Mucosa of gallbladder (tissue), 1 donor: ENCODE results near the gene EXOC3. TPM values are rescaled to one million over a fixed set of nuclear protein-coding genes. Genes with fewer than 3 reads are reported as not detected.
"Not testable (repeated sequence)": the region's sequence is repeated elsewhere in the genome, so short reads cannot be mapped to it uniquely, and the experiment has no call there.

ENCODE experiments used
- DNase-seq: peaks from one replicate; pipeline ENCODE4 v3.0.0-alpha.2; 2020; ENCODE audit warnings: low spot score
- total RNA-seq: library from RNA; stranded (reverse); gene quantifications from one replicate; pipeline ENCODE4 v1.2.1, GENCODE V29; 2021
- donor health status: DM: no; HTN: no; CAD: no.

Gene EXOC3
- total RNA-seq, 1 donor from 2014 or later: 71.6 TPM

GRCh38 chr5:407051-407450 lies 35.9 kb upstream of the EXOC3 start:
- DNase-seq: no peak

DNA sequence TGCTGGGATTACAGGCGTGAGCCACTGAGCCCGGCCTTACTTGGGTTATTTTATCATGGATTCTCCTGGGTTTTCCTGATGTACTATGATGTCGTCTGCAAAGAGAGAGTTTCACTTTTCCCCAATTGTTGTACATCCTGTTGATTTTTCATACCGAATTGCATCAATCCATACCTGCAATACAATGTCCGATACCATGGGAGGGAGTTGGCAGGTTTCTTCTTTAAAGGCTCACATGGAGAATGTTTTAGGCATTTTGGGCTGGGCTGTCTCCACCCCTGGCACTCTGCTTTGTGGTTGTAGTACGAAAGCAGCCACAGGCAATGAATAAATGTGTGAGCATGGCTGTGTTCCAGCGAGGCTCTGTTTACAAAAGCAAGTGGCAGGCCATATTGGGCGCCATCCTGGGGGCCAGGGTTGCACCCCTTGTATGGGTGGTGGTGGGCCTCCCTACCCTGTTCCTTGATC lies 35.1 kb upstream of the EXOC3 start:
- no peak for DNase-seq

GRCh38 chr5:410911-411517 lies 32.0 kb upstream of the EXOC3 start:
- DNase-seq: no peak

DNA sequence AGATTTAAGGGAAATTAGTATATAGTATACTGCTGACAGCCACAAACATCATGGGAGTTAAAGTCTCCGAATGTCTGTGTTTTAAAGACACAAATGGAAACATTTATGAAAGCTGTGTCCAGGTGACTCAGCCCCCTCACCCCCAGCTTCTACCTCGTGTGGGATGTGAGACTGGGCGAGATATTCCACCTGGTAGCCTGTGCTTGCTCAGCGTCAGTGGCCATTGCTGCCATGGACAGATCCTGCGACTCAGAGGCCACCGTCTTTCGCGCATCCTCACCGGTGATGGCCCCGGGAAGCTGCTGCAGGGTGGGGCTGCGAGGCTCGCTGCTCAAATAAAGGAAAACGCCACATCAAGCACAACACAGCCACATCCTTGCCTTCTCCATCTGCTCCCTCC lies 31.2 kb upstream of the EXOC3 start:
- DNase-seq: no peak

DNA sequence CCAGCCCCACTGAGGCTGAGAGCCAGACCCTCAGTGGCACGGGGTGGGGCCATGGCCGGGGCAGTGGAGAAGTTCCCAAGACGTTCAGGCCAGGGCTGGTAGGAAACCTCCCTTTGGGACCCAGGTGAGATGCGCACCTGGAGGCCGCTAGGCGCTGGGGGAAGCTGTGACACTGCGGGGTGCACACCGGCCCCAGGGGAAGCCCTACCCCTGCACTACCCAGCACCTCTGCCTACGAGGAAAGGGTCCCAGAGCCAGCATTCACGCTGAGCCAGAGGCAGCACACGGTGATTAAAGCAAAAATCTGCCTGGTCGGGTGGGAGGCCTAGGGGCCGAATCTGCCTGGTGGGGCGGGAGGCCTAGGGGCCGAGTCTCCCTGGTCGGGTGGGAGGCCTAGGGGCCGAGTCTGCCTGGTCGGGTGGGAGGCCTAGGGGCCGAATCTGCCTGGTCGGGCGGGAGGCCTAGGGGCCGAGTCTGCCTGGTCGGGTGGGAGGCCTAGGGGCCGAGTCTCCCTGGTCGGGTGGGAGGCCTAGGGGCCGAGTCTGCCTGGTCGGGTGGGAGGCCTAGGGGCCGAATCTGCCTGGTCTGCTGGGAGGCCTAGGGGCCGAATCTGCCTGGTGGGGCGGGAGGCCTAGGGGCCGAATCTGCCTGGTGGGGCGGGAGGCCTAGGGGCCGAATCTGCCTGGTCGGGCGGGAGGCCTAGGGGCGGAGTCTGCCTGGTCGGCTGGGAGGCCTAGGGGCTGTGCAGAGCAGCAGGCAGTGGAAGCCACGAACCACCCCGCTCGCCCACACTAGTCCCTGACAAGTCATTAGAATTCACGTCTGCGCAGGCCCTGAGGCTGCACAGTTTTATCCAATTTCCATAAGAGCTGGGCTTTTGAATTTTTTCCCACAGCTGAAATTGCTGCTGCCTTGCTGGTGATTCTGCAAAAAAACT lies 27.7 kb upstream of the EXOC3 start:
- not testable (repeated sequence) for DNase-seq

GRCh38 chr5:415928-416635 lies 26.9 kb upstream of the EXOC3 start:
- no peak for DNase-seq

DNA sequence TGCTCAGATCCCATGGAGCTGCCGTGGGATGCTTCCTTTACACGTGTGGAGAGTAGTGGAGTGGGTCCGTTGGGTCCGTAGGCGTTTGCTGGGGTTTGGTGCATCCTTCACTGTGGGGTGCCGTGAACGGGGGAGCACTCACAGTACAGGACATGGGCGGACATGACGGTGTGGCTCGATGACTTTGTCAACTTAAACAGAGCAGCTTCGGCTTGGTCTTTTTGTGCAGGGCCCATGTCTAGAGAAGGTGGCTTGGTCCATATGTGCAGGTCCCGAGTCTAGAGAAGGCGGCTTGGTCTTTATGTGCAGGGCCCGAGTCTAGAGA lies 26.4 kb upstream of the EXOC3 start:
- DNase-seq: no peak

- no peak for DNase-seq
Measured at GRCh38 chr5:417301-418161, 25.4 kb upstream of the EXOC3 start.

- no peak for DNase-seq
Measured at GRCh38 chr5:418162-419121, 24.5 kb upstream of the EXOC3 start.

DNA sequence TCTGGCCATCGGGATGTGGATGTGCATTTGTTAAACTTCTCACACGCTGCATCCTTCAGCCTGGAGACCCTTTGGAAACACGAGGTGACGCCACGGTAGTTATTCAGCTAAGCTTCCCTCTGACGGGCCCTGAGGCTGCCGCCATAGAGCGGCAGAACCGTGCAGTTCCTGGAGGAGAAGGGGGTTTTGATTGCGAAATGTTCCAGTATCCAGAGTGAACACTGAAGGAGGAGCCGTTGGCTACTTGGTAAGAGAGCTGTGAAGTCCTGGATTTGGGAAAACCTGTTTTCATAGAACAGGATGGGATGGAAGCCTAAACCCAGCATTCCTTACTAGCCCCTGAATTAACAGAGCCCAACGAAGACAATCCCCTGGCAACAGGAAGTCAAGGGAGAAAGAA lies 23.0 kb upstream of the EXOC3 start:
- no peak for DNase-seq

DNA sequence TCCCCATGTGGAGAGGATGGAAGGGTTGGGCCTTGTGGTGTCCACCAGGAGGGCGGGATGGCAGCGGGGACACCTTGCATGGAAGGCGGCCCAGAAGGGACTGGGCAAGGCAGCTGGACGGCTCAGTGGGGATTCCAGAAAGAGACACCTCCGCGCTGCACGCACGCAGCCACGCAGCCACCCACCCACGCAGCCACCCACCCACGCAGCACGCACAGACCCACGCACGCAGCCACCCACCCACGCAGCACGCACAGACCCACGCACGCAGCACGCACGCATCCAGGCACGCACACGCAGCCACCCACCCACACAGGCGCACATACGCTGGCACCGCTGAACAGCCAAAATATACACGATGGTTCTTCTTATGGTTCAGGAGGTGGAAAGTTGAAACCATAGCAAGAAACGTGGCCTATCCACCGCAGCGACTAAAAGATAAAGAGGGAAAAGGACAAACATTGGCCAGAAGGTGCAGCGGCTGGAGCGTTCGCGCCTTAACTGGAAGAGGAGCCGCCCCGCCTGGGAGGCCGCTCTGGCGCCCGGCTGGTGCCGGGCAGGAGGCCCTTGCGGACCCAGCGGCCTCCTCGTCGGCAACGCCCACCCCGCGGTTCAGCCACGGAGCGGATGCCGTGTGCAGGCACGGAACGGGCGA lies 22.2 kb upstream of the EXOC3 start:
- no peak for DNase-seq

- DNase-seq: no peak
Measured at GRCh38 chr5:421287-421880, 21.6 kb upstream of the EXOC3 start.

DNA sequence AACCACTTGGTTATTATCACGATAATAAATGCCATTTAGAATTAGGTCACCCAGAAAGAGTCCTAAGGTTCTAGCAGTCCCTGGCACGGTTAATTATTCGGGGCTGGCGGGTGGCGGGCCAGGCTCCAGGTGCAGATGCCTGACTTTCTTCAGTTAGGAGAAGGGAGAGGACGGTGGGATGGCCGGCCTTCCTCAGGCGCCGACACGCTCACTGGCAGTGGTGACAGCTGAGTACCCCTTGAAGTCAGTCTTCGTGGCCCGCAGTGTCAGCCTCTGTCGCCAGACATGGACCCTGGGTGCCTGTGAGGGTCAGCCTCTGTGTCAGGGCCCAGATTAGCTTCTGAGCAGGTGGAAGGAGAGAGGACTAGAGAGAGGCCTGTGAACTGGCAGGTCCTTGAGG lies 21.1 kb upstream of the EXOC3 start:
- DNase-seq: no peak

DNA sequence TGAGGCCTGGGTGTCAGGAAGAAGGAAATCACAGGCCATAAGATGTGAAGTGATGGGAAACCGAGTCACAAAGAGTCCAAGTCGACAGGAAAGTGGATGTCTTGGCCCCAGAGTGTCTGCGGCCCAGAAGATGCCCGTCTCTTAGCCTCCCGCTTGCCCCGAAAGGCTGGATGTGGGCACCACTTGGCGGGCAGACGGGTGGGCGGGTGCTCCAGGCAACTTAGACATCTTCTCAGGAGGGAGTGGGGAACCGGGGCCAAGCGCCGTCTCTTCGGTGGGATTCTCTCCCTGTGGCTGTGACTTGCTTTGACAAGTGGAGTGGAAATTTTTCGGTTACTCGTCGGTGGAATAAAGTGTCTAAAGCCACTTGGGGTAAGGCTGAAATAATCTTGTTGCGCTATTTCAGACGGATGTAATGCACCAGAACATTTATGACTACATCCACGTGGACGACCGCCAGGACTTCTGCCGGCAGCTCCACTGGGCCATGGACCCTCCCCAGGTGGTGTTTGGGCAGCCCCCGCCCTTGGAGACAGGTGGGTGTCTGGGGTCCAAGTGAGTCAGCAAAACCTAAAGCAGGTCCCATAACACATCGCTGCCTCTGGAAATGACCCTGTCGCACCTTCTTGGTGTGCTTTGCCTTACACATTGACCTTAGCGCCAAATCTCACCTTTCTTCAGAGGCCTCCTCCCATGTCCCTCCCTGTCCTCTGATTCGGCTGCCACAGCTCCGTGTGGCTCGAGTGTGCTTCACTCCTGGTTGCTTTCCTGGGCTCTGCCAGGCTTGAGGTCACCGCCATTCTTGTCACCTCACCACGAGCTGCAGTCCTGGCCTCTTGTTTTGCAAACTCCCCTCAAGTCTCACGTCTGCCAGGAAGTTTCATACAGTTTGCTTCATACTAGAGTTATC lies 20.4 kb upstream of the EXOC3 start:
- DNase-seq: no peak

GRCh38 chr5:423233-423565 lies 19.8 kb upstream of the EXOC3 start:
- no peak for DNase-seq

GRCh38 chr5:423626-424261 lies 19.2 kb upstream of the EXOC3 start:
- DNase-seq: no peak

DNA sequence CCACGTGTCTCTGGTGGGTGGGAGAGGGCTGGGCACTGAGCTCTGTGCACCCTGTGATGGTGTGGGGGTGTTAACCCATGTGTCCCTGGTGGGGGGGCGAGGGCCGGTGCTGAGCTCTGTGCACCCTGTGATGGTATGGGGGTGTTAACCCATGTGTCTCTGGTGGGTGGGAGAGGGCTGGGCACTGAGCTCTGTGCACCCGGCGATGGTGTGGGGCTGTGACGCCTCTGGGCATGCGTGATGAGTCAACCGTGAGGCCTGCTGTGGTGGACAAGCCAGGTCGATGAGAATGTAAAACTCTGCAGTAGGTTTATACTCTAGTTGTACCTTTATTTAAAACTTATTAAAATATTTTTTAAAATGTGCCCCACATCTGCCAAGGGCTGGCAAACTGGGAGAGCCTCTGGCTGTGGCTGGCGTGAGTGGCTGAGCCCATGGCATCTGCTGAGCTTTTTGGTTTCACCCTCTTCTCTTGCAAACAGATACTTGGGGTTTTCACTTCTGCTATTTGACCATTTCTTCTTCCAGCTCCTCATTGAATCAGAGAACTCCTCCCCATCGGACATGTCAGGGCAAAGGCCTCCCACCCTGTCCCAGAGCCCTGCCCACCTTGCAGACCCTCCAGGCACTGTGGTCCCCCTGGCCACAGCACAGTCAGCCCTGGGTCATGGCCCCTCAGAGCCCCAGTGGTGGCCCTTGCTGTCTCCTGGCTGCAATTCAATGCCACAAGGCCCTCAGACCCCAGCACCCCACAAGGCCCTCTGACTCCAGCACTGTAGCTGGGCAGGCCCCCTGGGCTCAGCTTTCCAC lies 18.5 kb upstream of the EXOC3 start:
- no peak for DNase-seq
